Measurements from ENCODE around the gene HDAC9.

DNA sequence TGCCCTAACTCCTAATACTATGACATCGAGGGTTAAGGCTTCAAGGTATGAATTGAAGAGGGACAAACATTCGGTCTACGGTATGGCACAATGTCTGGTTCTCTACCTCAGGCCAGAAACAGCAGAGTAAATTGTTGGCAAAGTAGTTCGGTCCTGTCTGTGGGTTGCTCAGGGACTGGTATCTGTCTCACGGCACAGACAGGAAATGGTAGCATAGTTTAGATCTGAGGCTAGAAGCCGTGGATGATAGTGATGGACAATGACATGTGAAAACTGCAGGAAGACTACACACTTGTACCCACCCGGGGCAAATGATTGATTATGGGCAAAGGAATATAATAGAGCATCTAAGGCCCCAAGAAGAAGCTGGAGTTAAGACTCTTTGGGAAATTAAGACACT is 515.7 kb downstream of the HDAC9 start:
- TF ChIP-seq, protein P1, sequence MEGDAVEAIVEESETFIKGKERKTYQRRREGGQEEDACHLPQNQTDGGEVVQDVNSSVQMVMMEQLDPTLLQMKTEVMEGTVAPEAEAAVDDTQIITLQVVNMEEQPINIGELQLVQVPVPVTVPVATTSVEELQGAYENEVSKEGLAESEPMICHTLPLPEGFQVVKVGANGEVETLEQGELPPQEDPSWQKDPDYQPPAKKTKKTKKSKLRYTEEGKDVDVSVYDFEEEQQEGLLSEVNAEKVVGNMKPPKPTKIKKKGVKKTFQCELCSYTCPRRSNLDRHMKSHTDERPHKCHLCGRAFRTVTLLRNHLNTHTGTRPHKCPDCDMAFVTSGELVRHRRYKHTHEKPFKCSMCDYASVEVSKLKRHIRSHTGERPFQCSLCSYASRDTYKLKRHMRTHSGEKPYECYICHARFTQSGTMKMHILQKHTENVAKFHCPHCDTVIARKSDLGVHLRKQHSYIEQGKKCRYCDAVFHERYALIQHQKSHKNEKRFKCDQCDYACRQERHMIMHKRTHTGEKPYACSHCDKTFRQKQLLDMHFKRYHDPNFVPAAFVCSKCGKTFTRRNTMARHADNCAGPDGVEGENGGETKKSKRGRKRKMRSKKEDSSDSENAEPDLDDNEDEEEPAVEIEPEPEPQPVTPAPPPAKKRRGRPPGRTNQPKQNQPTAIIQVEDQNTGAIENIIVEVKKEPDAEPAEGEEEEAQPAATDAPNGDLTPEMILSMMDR (IDR thresholded peaks at IDR 0.05 in 4 of 5, conservative IDR thresholded peaks at IDR 0.05 in 1 of 5), result no peak
- TF ChIP-seq POLR2A (IDR thresholded peaks at IDR 0.05), result no peak
